IMR-90 (cell line): ENCODE measurements around the gene TEAD4. TPM values are rescaled to one million over a fixed set of nuclear protein-coding genes. Genes with fewer than 3 reads are reported as not detected.
A peak's percentile ranks its signal among the peaks of the same experiment; 100 is the strongest.

Experiments used
- ATAC-seq: fragments of 200-7000 bp; cut with Tn5 transposase; 2 replicates; pipeline ENCODE4 v1.9.1; 2020; ENCODE audit warnings: low read depth, mild to moderate bottlenecking, moderate library complexity
- BruUV-seq: library from RNA; stranded (reverse); fragments of 400-500 nt; replicated peaks from 2 replicates; lab custom pipeline; 2021; lab: Mats Ljungman, UMichigan
- CTCF ChIA-PET: fragments of 300-600 bp; formaldehyde crosslinking; extraction: SDS; loops from one replicate; lab custom pipeline; 2021; ENCODE audit warnings: antibody characterized with exemption; lab: Yijun Ruan, JAX
- POLR2A ChIA-PET: fragments of 300-600 bp; sonication (Branson Sonifier 250); formaldehyde crosslinking; loops from one replicate; lab custom pipeline; 2022; ENCODE audit warnings: antibody characterized with exemption; ENCODE audit not compliant: unreplicated experiment; lab: Charles Lee
- DNase-seq: peaks from one replicate; pipeline ENCODE4 v3.0.0; 2013
- H2AFZ ChIP-seq: replicated peaks from 2 replicates; pipeline ENCODE3; 2013; ENCODE audit warnings: low read length, mild to moderate bottlenecking; ENCODE audit not compliant: poor library complexity
- H2AK5ac ChIP-seq: 2 replicates; pipeline ENCODE4 v1.6.1; 2013; ENCODE audit warnings: low read depth, low read length, inconsistent platforms
- H2AK9ac ChIP-seq: replicated peaks from 2 replicates; pipeline ENCODE3; 2013; ENCODE audit warnings: mild to moderate bottlenecking, low read depth, low read length, moderate library complexity; ENCODE audit not compliant: poor library complexity
- H2BK120ac ChIP-seq: 2 replicates; pipeline ENCODE4 v1.6.1; 2013; ENCODE audit warnings: low read depth, low read length, inconsistent platforms
- H2BK15ac ChIP-seq: 3 replicates; pipeline ENCODE4 v1.6.1; 2013; ENCODE audit warnings: low read depth, low read length, inconsistent platforms
- H2BK20ac ChIP-seq: 2 replicates; pipeline ENCODE4 v1.6.1; 2013; ENCODE audit warnings: low read depth, mild to moderate bottlenecking, inconsistent platforms, low read length, moderate library complexity
- H2BK5ac ChIP-seq: 2 replicates; pipeline ENCODE4 v1.6.1; 2013; ENCODE audit warnings: mild to moderate bottlenecking, low read depth, low read length, inconsistent platforms; ENCODE audit not compliant: poor library complexity, severe bottlenecking
- H3K14ac ChIP-seq: replicated peaks from 2 replicates; pipeline ENCODE4 v1.6.1; 2013; ENCODE audit warnings: low read depth, low read length, inconsistent platforms
- H3K18ac ChIP-seq: 2 replicates; pipeline ENCODE4 v1.6.1; 2013; ENCODE audit warnings: low read depth, low read length, control low read depth
- H3K23ac ChIP-seq: 2 replicates; pipeline ENCODE4 v1.6.1; 2013; ENCODE audit warnings: low read depth, low read length, inconsistent platforms
- H3K27ac ChIP-seq: 2 replicates; pipeline ENCODE4 v1.5.1; 2013; ENCODE audit warnings: mild to moderate bottlenecking, control low read depth, low read length; ENCODE audit not compliant: insufficient read depth
- H3K27me3 ChIP-seq: 2 replicates; pipeline ENCODE4 v1.6.1; 2013; ENCODE audit warnings: low read length; ENCODE audit not compliant: control insufficient read depth, insufficient read depth
- H3K36me3 ChIP-seq: 2 replicates; pipeline ENCODE4 v1.6.1; 2013; ENCODE audit warnings: low read length, mixed read lengths; ENCODE audit not compliant: control insufficient read depth, insufficient read depth
- H3K4ac ChIP-seq: 2 replicates; pipeline ENCODE4 v1.6.1; 2013; ENCODE audit warnings: low read depth, low read length, inconsistent platforms
- H3K4me1 ChIP-seq: 2 replicates; pipeline ENCODE4 v1.6.1; 2013; ENCODE audit warnings: low read length, mixed read lengths; ENCODE audit not compliant: control insufficient read depth, insufficient read depth
- H3K4me2 ChIP-seq: 2 replicates; pipeline ENCODE4 v1.6.1; 2013; ENCODE audit warnings: low read depth, mild to moderate bottlenecking, control low read depth, low read length, moderate library complexity
- H3K4me3 ChIP-seq: 2 replicates; pipeline ENCODE4 v1.5.1; 2013; ENCODE audit warnings: low read depth, mild to moderate bottlenecking, control low read depth, low read length, moderate library complexity; ENCODE audit not compliant: insufficient read depth
- H3K56ac ChIP-seq: 2 replicates; pipeline ENCODE4 v1.6.1; 2013; ENCODE audit warnings: low read length, inconsistent platforms; ENCODE audit not compliant: insufficient read depth; ENCODE audit errors: extremely low read depth
- H3K79me1 ChIP-seq, 2 experiments: 2 replicates each; pipeline ENCODE4 v1.6.1; 2013; ENCODE audit warnings: low read length in 2 of 2, inconsistent platforms in 1 of 2, low read depth in 1 of 2
- H3K9ac ChIP-seq: 2 replicates; pipeline ENCODE4 v1.6.1; 2013; ENCODE audit warnings: low read depth, low read length, control low read depth
- H3K9me1 ChIP-seq: 2 replicates; pipeline ENCODE4 v1.6.1; 2013; ENCODE audit warnings: low read length, inconsistent platforms; ENCODE audit not compliant: insufficient read depth
- H3K9me3 ChIP-seq: 2 replicates; pipeline ENCODE4 v1.6.1; 2013; ENCODE audit warnings: low read length; ENCODE audit not compliant: control insufficient read depth, insufficient read depth
- H4K20me1 ChIP-seq: 2 replicates; pipeline ENCODE4 v1.6.1; 2013; ENCODE audit warnings: low read length, inconsistent platforms; ENCODE audit not compliant: insufficient read depth
- H4K5ac ChIP-seq: 2 replicates; pipeline ENCODE4 v1.6.1; 2013; ENCODE audit warnings: mild to moderate bottlenecking, low read depth, low read length, control low read depth
- H4K8ac ChIP-seq, 2 experiments: 2 replicates each; pipeline ENCODE4 v1.6.1; 2013; ENCODE audit warnings: low read depth in 2 of 2, low read length in 2 of 2, control low read depth in 1 of 2, inconsistent platforms in 1 of 2
- H4K91ac ChIP-seq: 2 replicates; pipeline ENCODE4 v1.6.1; 2013; ENCODE audit warnings: low read depth, low read length, inconsistent platforms; ENCODE audit not compliant: insufficient read depth
- MAZ ChIP-seq: IDR thresholded peaks from 2 replicates; pipeline ENCODE4 v1.6.1; 2012; ENCODE audit warnings: low read depth, mild to moderate bottlenecking, low read length, improper control_type of control experiment, moderate library complexity, borderline replicate concordance
- POLR2A ChIP-seq: IDR thresholded peaks from 2 replicates; pipeline ENCODE4 v1.6.1; 2012; ENCODE audit warnings: mild to moderate bottlenecking, low read depth, low read length
- RCOR1 ChIP-seq: IDR thresholded peaks from 2 replicates; pipeline ENCODE4 v1.6.1; 2012; ENCODE audit warnings: mild to moderate bottlenecking, low read length, improper control_type of control experiment; ENCODE audit not compliant: insufficient replicate concordance
- RFX5 ChIP-seq: IDR thresholded peaks from 2 replicates; pipeline ENCODE4 v1.8.0; 2012; ENCODE audit warnings: low read depth, mild to moderate bottlenecking, low read length, moderate library complexity
- WGBS, 2 experiments: methylation state at CpG; one replicate each; pipeline versions ENCODE4 v1.1.5 to v1.1.7; 2013; ENCODE audit warnings: missing lambda C conversion rate in 2 of 2; ENCODE audit not compliant: insufficient read length in 1 of 2; ENCODE audit errors: extremely low coverage in 2 of 2; 5-methylcytosine and 5-hydroxymethylcytosine counted together
- dilution Hi-C: fragments of 300-500 bp; cut with HindIII; formaldehyde crosslinking; loops from one replicate; pipeline ENCODE4 v1.14.3; 2018; ENCODE audit warnings: low sequenced_read_pairs; ENCODE audit not compliant: unreplicated experiment
- in situ Hi-C: fragments of 300-500 bp; cut with MboI; formaldehyde crosslinking; loops from 3 replicates; pipeline ENCODE4 v1.14.3; 2019; ENCODE audit warnings: low sequenced_read_pairs, inconsistent platforms, mixed read lengths
- intact Hi-C: fragments of 100-400 bp; cut with micrococcal nuclease; formaldehyde crosslinking; loops from 2 replicates; pipeline ENCODE4 v1.10.0; 2022
- polyA plus RNA-seq, 3 experiments: library from polyadenylated mRNA; depleted of rRNA; stranded (reverse); fragments of >200 nt; gene quantifications; 2 replicates each; pipeline ENCODE4 v1.2.3, GENCODE V29; 2012; ENCODE audit warnings: low replicate concordance in 1 of 3
- total RNA-seq: library from RNA; depleted of rRNA; stranded (reverse); fragments of >200 nt; gene quantifications from 2 replicates; pipeline ENCODE4 v1.2.3, GENCODE V29; 2012

Gene TEAD4
- total and polyA plus RNA-seq, 2 of the 4 experiments (the other 2 are of a cell fraction) = 8.8 to 24.9 TPM

- Histone ChIP-seq H2AK9ac (peak within 1 kb of the TSS; percentile 94), H3K9me1 (no peaks in the 10 kb centered on the region; the same call in 1 of the 2 replicates), H3K4ac (peak within 1 kb of the TSS; percentile 67), H3K27me3 (no peaks in the 10 kb centered on the region), H3K9ac (peak within 1 kb of the TSS; percentile 82), H4K5ac (peak within 1 kb of the TSS; percentile 76), H4K20me1 (peaks cover 14% of the 10 kb centered on the region; the same call in 1 of the 2 replicates), H3K79me1 (peaks cover 13 to 30% of the 10 kb centered on the region in 2 experiments), H2AK5ac (peak within 1 kb of the TSS; percentile 68), H3K56ac (0 out of 2 replicates have a peak within 1 kb of the TSS, but pooled peaks have one; percentile 23), H2BK15ac (no peak within 1 kb of the TSS), H3K4me2 (peak within 1 kb of the TSS; percentile 94), H3K4me1 (peaks cover 14% of the 10 kb centered on the region), H2AFZ (peak within 1 kb of the TSS; percentile 94), H3K27ac (peak within 1 kb of the TSS; percentile 65), H2BK120ac (peak within 1 kb of the TSS; percentile 15; the same call in 1 of the 2 replicates), H3K18ac (peak within 1 kb of the TSS; percentile 69), H3K14ac (peak within 1 kb of the TSS; percentile 20), H3K4me3 (peak within 1 kb of the TSS; percentile 64), H4K8ac (peak within 1 kb of the TSS; percentile 17 to 83; a peak in 2 of 4 replicates), H2BK5ac (peak within 1 kb of the TSS; percentile 84), H3K36me3 (no peaks in the 10 kb centered on the region), H2BK20ac (no peak within 1 kb of the TSS), H4K91ac (peak within 1 kb of the TSS; percentile 59; the same call in 1 of the 2 replicates), H3K9me3 (no peaks in the 10 kb centered on the region), H3K23ac (peak within 1 kb of the TSS; percentile 75; the same call in 1 of the 2 replicates)
- 6% methylated on average over 7 of the region's 95 CpGs; no CpG with 5 or more reads in 1 of the 2 experiments for WGBS, 2 experiments
- in situ Hi-C loops (loop anchor here (5.0 kb wide), 1 partner anchor 200 kb away; no protein-coding TSS in a partner anchor), dilution Hi-C loops (no loop called here), intact Hi-C loops (loop anchor here (5.0 kb wide), 1 partner anchor 40 kb away; no protein-coding TSS in a partner anchor)
- TF ChIP-seq RFX5 (no peak), MAZ (peak; percentile 65; the same call in 1 of the 2 replicates), POLR2A (peak; percentile 73), RCOR1 (no peak)
- peak; percentile 92 for ATAC-seq
- peak; percentile 48 for DNase-seq
- ChIA-PET POLR2A (no interaction called here), CTCF (interaction anchor here (0.8 to 0.9 kb wide), 2 partner anchors 126 to 198 kb away, joined by 3 read pairs; no protein-coding TSS in a partner anchor)
- no TSS peak for BruUV-seq
Measured at GRCh38 chr12:3076730-3077571, 117.8 kb downstream of the TEAD4 start, which contains the start of gene TSPAN9. Gene TSPAN9 (plus strand): TSS chr12:3077379. CDS start chr12:3201194, 123,815 bp downstream.
